ENCODE data around the gene CLN3.

GRCh38 chr16:28511031-28511430, 19.2 kb upstream of the CLN3 start:
- TF ChIP-seq EZH2phosphoT487 (IDR thresholded peaks at IDR 0.05): no peak
- no peak for TF ChIP-seq CTCF (IDR thresholded peaks at IDR 0.05)

Data from neural progenitor cell (in vitro differentiated cells).